ENCODE results near the gene MICAL2.
"Not testable (repeated sequence)": the region's sequence is repeated elsewhere in the genome, so short reads cannot be mapped to it uniquely, and the experiment has no call there.

GRCh38 chr11:12146678-12147077 lies 36.3 kb downstream of the MICAL2 start:
- not testable (repeated sequence) for TF ChIP-seq CTCF (IDR thresholded peaks at IDR 0.05); ZFX (IDR thresholded peaks at IDR 0.05; ENCODE audit: borderline replicate concordance)

Data from 22Rv1 (cell line).